Smooth muscle cell (in vitro differentiated cells): Measurements from ENCODE around the gene SLC4A1. TPM values are rescaled to one million over a fixed set of nuclear protein-coding genes. Genes with fewer than 3 reads are reported as not detected.

Source experiments
- DNase-seq: peaks from one replicate; lab custom pipeline; 2025; ENCODE audit not compliant: unreplicated experiment; lab: John Stamatoyannopoulos, UW
- H2AFZ ChIP-seq: fragments of 200-600 bp; sonication (generic); 2 replicates; pipeline ENCODE4 v1.6.0; 2016; ENCODE audit warnings: antibody characterized with exemption, low read depth, mild to moderate bottlenecking
- H3F3A ChIP-seq: fragments of 200-600 bp; sonication (generic); 2 replicates; pipeline ENCODE4 v1.6.0; 2017; ENCODE audit warnings: antibody characterized with exemption, low read depth
- H3K27ac ChIP-seq: fragments of 200-600 bp; sonication (generic); 2 replicates; pipeline ENCODE4 v1.5.1; 2016; ENCODE audit warnings: low read depth, mild to moderate bottlenecking
- H3K27me3 ChIP-seq: fragments of 200-600 bp; sonication (generic); 2 replicates; pipeline ENCODE4 v1.6.1; 2016; ENCODE audit warnings: low read depth, mild to moderate bottlenecking
- H3K36me3 ChIP-seq: fragments of 200-600 bp; sonication (generic); 2 replicates; pipeline ENCODE4 v1.5.1; 2016; ENCODE audit warnings: low read depth
- H3K4me1 ChIP-seq: fragments of 200-600 bp; sonication (generic); 2 replicates; pipeline ENCODE4 v1.5.1; 2016; ENCODE audit warnings: low read depth
- H3K4me2 ChIP-seq: fragments of 200-600 bp; sonication (generic); 2 replicates; pipeline ENCODE4 v1.6.0; 2016; ENCODE audit warnings: mild to moderate bottlenecking
- H3K4me3 ChIP-seq: fragments of 200-600 bp; sonication (generic); 2 replicates; pipeline ENCODE4 v1.5.1; 2016; ENCODE audit warnings: mild to moderate bottlenecking
- H3K79me2 ChIP-seq: fragments of 200-600 bp; sonication (generic); 2 replicates; pipeline ENCODE4 v1.6.0; 2016; ENCODE audit warnings: low read depth, mild to moderate bottlenecking
- H3K9ac ChIP-seq: fragments of 200-600 bp; sonication (generic); 2 replicates; pipeline ENCODE4 v1.6.0; 2016; ENCODE audit warnings: low read depth
- H3K9me3 ChIP-seq: fragments of 200-600 bp; sonication (generic); replicated peaks from 2 replicates; pipeline ENCODE4 v1.5.1; 2016; ENCODE audit warnings: low read depth
- H4K20me1 ChIP-seq: fragments of 200-600 bp; sonication (generic); 2 replicates; pipeline ENCODE4 v1.6.0; 2016; ENCODE audit warnings: low read depth
- CTCF ChIP-seq: fragments of 200-600 bp; sonication (generic); IDR thresholded peaks from 2 replicates; pipeline ENCODE4 v1.5.1; 2017; ENCODE audit warnings: borderline replicate concordance, mild to moderate bottlenecking, antibody characterized with exemption; ENCODE audit not compliant: insufficient read depth, poor library complexity, severe bottlenecking
- WGBS: methylation state at CpG from one replicate; pipeline ENCODE4 v1.1.7; 2016; ENCODE audit warnings: low lambda C conversion rate; 5-methylcytosine and 5-hydroxymethylcytosine counted together
- polyA plus RNA-seq: library from polyadenylated mRNA; unstranded; fragments of >200 nt; fragmentation: Nextera tagmentation; extraction: Ambion mirVana; gene quantifications from 2 replicates; pipeline ENCODE4 v1.2.1, GENCODE V29; 2016
- total RNA-seq: library from RNA; depleted of rRNA; stranded (reverse); fragments of >200 nt; gene quantifications from 2 replicates; pipeline ENCODE4 v1.2.3, GENCODE V29; 2014

SLC4A1 gene
- total and polyA plus RNA-seq, 2 experiments from 2014 or later = not detected

- H4K20me1 ChIP-seq = peaks cover 40% of the 10 kb centered on the region
- H3K27me3 ChIP-seq = no peaks in the 10 kb centered on the region
- peaks cover 3% of the 10 kb centered on the region for H3F3A ChIP-seq
Measured at GRCh38 chr17:44213403-44214229, 54.3 kb downstream of the SLC4A1 start.

GRCh38 chr17:44212507-44213402, 55.2 kb downstream of the SLC4A1 start:
- Histone ChIP-seq H3F3A (peaks cover 6% of the 10 kb centered on the region), H3K4me2 (no peak overlapping the region), H3K4me1 (peaks cover 4% of the 10 kb centered on the region), H3K36me3 (peaks cover 5% of the 10 kb centered on the region), H3K27ac (no peak overlapping the region), H3K4me3 (no peak overlapping the region), H3K79me2 (peaks cover 14% of the 10 kb centered on the region), H4K20me1 (peaks cover 40% of the 10 kb centered on the region), H3K27me3 (no peaks in the 10 kb centered on the region), H2AFZ (no peak overlapping the region), H3K9ac (no peak overlapping the region), H3K9me3 (no peaks in the 10 kb centered on the region)
- TF ChIP-seq CTCF = no peak
- WGBS = 96% methylated on average over 28 of the region's 31 CpGs
- no peak for DNase-seq

More at GRCh38 chr17:44213403-44214229, 54.3 kb downstream of the SLC4A1 start:
- TF ChIP-seq CTCF = no peak
- Histone ChIP-seq H2AFZ (no peak overlapping the region), H3K36me3 (peaks cover 3% of the 10 kb centered on the region), H3K4me2 (no peak overlapping the region), H3K9ac (no peak overlapping the region), H3K27ac (no peak overlapping the region), H3K4me3 (no peak overlapping the region), H3K4me1 (peaks cover 4% of the 10 kb centered on the region), H3K9me3 (no peaks in the 10 kb centered on the region), H3K79me2 (peaks cover 20% of the 10 kb centered on the region)
- WGBS = 96% methylated on average over 15 of the region's 15 CpGs
- no peak for DNase-seq

- H3K9me3 ChIP-seq = no peaks in the 10 kb centered on the region
- peaks cover 2% of the 10 kb centered on the region for H3K79me2 ChIP-seq
- no peak for DNase-seq
- H3K27ac ChIP-seq = no peak overlapping the region
- H3K36me3 ChIP-seq = peaks cover 5% of the 10 kb centered on the region
- H4K20me1 ChIP-seq = peaks cover 28% of the 10 kb centered on the region
- H3K4me1 ChIP-seq = peaks cover 4% of the 10 kb centered on the region
- H3K4me2 ChIP-seq = no peak overlapping the region
- H3K4me3 ChIP-seq = no peak overlapping the region
- no peak overlapping the region for H2AFZ ChIP-seq
- no peaks in the 10 kb centered on the region for H3K27me3 ChIP-seq
- no peak for TF ChIP-seq CTCF
- WGBS = 95% methylated on average over 30 of the region's 30 CpGs
- no peak overlapping the region for H3K9ac ChIP-seq
- H3F3A ChIP-seq = peaks cover 9% of the 10 kb centered on the region
Measured at GRCh38 chr17:44211281-44212265, 56.4 kb downstream of the SLC4A1 start.
